A673 (cell line): Measurements from ENCODE around the gene INPP4A.

ENCODE experiments used
- EZH2 ChIP-seq: fragments of 200-600 bp; sonication (generic); IDR thresholded peaks from 2 replicates; pipeline ENCODE4 v1.6.1; 2017; ENCODE audit warnings: borderline replicate concordance, low read depth, mild to moderate bottlenecking, mixed read lengths, antibody characterized with exemption, low read length; ENCODE audit not compliant: poor library complexity, severe bottlenecking
- TF ChIP-seq, protein P1 (sequence below): fragments of 300-800, 200-600 bp; sonication (generic); conservative IDR thresholded peaks from 2 replicates; pipeline ENCODE4 v1.5.1; 2017; ENCODE audit warnings: low read depth, mild to moderate bottlenecking, antibody characterized with exemption, low read length, moderate library complexity, mixed read lengths

DNA sequence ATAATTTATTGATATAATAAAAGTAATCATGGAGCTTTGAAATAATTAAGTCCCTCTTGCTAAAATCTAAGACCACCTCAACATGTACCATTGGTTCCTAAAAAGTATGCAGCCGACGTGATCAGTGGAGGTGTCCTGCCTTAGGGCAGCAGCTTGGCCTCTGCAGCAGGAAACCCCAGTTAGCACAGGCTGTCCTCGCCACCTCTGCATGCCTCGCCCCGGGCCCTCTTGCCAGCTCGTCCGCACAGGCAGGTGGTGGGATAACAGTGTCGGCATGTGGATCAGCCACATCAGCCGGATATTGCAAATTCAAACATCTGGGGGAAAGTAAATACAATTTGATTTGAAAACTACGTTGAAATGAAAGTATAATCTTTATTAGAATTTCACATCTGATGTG, 140.7 kb downstream of the INPP4A start:
- TF ChIP-seq, protein P1, sequence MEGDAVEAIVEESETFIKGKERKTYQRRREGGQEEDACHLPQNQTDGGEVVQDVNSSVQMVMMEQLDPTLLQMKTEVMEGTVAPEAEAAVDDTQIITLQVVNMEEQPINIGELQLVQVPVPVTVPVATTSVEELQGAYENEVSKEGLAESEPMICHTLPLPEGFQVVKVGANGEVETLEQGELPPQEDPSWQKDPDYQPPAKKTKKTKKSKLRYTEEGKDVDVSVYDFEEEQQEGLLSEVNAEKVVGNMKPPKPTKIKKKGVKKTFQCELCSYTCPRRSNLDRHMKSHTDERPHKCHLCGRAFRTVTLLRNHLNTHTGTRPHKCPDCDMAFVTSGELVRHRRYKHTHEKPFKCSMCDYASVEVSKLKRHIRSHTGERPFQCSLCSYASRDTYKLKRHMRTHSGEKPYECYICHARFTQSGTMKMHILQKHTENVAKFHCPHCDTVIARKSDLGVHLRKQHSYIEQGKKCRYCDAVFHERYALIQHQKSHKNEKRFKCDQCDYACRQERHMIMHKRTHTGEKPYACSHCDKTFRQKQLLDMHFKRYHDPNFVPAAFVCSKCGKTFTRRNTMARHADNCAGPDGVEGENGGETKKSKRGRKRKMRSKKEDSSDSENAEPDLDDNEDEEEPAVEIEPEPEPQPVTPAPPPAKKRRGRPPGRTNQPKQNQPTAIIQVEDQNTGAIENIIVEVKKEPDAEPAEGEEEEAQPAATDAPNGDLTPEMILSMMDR, result no peak
- TF ChIP-seq EZH2, result no peak
